ENCODE data around the gene NMRK1. TPM values are rescaled to one million over a fixed set of nuclear protein-coding genes. Genes with fewer than 3 reads are reported as not detected.
A peak's percentile ranks its signal among the peaks of the same experiment; 100 is the strongest.

Gene NMRK1
- total RNA-seq, 4 donors from 2014 or later: 20.8 to 53.8 (median 28.1) TPM

GRCh38 chr9:75086541-75087288 lies 1.2 kb downstream of the NMRK1 start:
- Histone ChIP-seq H3K27me3 (no peaks in the 10 kb centered on the region), H3K4me3 (replicated peaks in 1 of 3) (peak overlapping the region in 2 of 3 donors; percentile 95 to 96), H3K9me3 (no peaks in the 10 kb centered on the region), H3K4me1 (peaks cover 35 to 44% of the 10 kb centered on the region in 2 donors), H3K27ac (peak overlapping the region; percentile 91 to 99 (median 99)), H3K36me3 (no peaks in the 10 kb centered on the region)
- intact Hi-C loops (cut with DNase I): loop anchor here (10.0 kb wide), 1 partner anchor 62 kb away; the partner anchor contains the start of gene CARNMT1
- 22 to 27% methylated on average over 15 to 16 of the region's 16 CpGs for WGBS, 2 donors
- TF ChIP-seq CTCF (IDR thresholded peaks at IDR 0.05) (no peak), POLR2A (IDR thresholded peaks at IDR 0.05) (no peak)
- peak; percentile 24 to 33 for DNase-seq

GRCh38 chr9:75085640-75086039 lies 2.3 kb downstream of the NMRK1 start:
- Histone ChIP-seq H3K27me3 (no peaks in the 10 kb centered on the region), H3K4me1 (peaks cover 28 to 37% of the 10 kb centered on the region in 2 donors), H3K9me3 (no peaks in the 10 kb centered on the region), H3K27ac (peak overlapping the region in 1 of 3 donors; percentile 91), H3K4me3 (replicated peaks in 1 of 3) (no peak overlapping the region), H3K36me3 (no peaks in the 10 kb centered on the region)
- DNase-seq: no peak
- TF ChIP-seq POLR2A (IDR thresholded peaks at IDR 0.05) (no peak), CTCF (IDR thresholded peaks at IDR 0.05) (no peak)
- 90 to 100% methylated on average over 1 of the region's 1 CpG for WGBS, 2 donors
- intact Hi-C loops (cut with DNase I): loop anchor here (10.0 kb wide), 1 partner anchor 61 kb away; the partner anchor contains the start of gene CARNMT1

GRCh38 chr9:75084081-75084672 lies 3.8 kb downstream of the NMRK1 start:
- WGBS, 2 donors: 79 to 82% methylated on average over 5 of the region's 5 CpGs

GRCh38 chr9:75083188-75083970 lies 4.6 kb downstream of the NMRK1 start:
- Histone ChIP-seq H3K27me3 (no peaks in the 10 kb centered on the region), H3K9me3 (no peaks in the 10 kb centered on the region), H3K4me3 (replicated peaks in 1 of 3) (no peak overlapping the region), H3K36me3 (peaks cover 5 to 6% of the 10 kb centered on the region in 2 donors), H3K27ac (peak overlapping the region; percentile 56 to 69 (median 61)), H3K4me1 (peaks cover 15 to 26% of the 10 kb centered on the region in 2 donors)
- WGBS, 2 donors: 61 to 64% methylated on average over 12 of the region's 12 CpGs
- peak; percentile 70 to 73 for DNase-seq
- intact Hi-C loops (cut with DNase I): loop anchor here (10.0 kb wide), 1 partner anchor 59 kb away; the partner anchor contains the start of gene CARNMT1
- no peak for TF ChIP-seq CTCF (IDR thresholded peaks at IDR 0.05)
- peak in 1 of 2 donors; percentile 22 for TF ChIP-seq POLR2A (IDR thresholded peaks at IDR 0.05)

More at GRCh38 chr9:75084081-75084672, 3.8 kb downstream of the NMRK1 start:
- Histone ChIP-seq H3K9me3 (no peaks in the 10 kb centered on the region), H3K27ac (peak overlapping the region; percentile 3 to 69 (median 56)), H3K27me3 (no peaks in the 10 kb centered on the region), H3K36me3 (peaks cover 5 to 6% of the 10 kb centered on the region in 2 donors), H3K4me3 (replicated peaks in 1 of 3) (no peak overlapping the region), H3K4me1 (peaks cover 15 to 26% of the 10 kb centered on the region in 2 donors)
- DNase-seq: no peak
- intact Hi-C loops (cut with DNase I): loop anchor here (10.0 kb wide), 1 partner anchor 59 kb away; the partner anchor contains the start of gene CARNMT1
- TF ChIP-seq POLR2A (IDR thresholded peaks at IDR 0.05) (no peak), CTCF (IDR thresholded peaks at IDR 0.05) (no peak)
